EH (cell line): Measurements from ENCODE around the gene FRMD4A.
A peak's percentile ranks its signal among the peaks of the same experiment; 100 is the strongest.

Experiments used
- DNase-seq: peaks from one replicate; pipeline ENCODE4 v3.0.0-alpha.2; 2015; ENCODE audit warnings: low read depth

FRMD4A gene

GRCh38 chr10:13720699-13721098, 610.0 kb downstream of the FRMD4A start:
- DNase-seq = no peak

GRCh38 chr10:13719425-13719824, 611.3 kb downstream of the FRMD4A start:
- no peak for DNase-seq

DNA sequence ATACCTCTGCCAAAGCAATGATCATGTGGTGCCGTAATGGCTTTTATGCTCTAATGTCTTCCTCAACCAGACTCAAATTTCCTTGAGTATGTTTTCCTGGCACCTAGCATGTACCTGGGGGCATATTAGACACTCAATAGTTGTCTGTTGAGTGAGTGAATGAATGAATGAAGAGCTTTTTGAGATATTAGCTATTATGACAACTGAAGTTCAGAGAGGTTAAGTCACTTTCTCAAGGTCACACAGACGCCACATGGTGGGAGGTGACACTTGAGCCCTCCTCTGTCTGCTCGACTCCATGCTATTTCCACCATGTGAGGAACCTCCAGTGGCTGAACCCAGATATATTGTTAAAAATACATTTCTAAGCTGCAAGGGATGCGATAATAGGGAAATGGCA, 611.9 kb downstream of the FRMD4A start:
- no peak for DNase-seq

GRCh38 chr10:13717936-13718772, 612.6 kb downstream of the FRMD4A start:
- DNase-seq = peak; percentile 90

GRCh38 chr10:13717571-13717935, 613.2 kb downstream of the FRMD4A start:
- DNase-seq = no peak

- DNase-seq = peak; percentile 93
Observed at GRCh38 chr10:13716081-13717071, 614.3 kb downstream of the FRMD4A start.

GRCh38 chr10:13715596-13715995, 615.1 kb downstream of the FRMD4A start:
- peak; percentile 15 for DNase-seq

DNA sequence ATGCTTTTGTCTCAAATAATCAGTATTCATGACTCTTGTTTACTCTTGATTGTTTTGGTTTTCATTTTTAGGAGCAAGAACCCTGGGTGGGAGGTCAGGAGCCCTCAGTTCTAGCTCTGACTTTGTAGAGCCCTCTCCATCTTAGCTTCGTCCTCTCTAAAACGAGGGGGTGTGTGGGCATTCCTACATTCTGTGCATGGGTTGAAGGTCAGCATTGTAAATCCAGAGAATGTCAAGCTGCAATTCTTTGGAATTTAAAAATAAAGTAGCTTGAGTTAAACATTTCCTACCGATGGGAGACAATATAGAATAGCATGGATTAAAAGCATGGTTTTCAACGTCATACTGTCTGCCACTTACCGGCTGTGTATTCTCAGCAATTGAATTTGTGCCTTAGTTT, 615.6 kb downstream of the FRMD4A start:
- peak; percentile 24 for DNase-seq

DNA sequence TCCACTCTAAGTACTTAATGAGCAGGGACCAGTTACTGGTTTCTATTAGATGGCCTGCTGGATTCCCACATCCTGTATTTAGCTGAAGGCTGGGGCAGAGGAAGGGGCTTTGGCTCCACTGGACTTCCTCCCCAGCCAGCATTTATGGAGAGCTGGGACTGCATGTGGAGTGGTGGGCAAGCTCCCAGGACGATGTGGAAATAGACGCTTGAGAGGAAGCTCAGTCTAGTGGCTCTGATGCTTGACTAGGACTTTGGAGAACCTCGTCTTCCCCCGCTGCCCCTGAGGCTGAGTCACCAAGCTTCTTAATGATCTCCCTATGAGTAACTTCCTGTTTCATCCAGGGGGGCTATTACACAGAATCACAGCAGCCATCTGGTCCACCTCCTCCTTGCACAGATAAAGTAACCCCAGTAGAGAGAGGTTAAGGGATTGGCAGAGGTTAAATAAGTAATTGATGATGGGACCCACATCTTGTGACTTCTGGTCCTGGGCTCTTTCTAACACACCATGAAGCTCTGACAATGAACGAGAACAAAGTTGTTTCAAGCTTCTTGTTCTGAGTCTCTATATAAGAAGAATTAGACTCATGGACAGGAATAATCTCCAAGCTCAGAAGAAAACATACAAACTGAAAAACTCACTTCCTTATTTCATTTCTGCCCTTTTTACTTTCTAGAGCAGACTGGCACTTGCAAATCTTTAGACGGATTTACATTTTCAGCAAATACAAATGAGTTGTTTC, 617.7 kb downstream of the FRMD4A start:
- peak; percentile 99 for DNase-seq

- no peak for DNase-seq
Observed at GRCh38 chr10:13712476-13712836, 618.3 kb downstream of the FRMD4A start.

DNA sequence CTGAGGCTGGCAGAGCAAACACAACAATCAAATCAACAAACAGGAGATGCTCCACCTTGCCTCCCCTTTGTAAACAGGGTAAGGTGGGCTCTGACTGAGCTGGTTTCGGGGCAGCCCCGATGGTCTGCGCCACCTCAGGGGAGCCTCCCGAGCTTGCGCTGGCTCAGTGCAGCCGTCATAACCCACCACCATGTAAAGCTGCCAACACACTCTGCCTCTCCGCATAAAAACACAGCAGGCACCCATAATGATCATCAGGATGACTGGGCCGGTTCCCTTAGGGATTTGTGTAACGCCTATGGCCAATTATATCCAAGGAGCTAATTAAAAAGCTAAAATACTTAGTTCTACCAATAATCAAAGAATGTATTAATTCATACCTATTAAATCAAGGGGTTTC, 619.4 kb downstream of the FRMD4A start:
- no peak for DNase-seq

GRCh38 chr10:13709931-13710650, 620.6 kb downstream of the FRMD4A start:
- peak; percentile 38 for DNase-seq

GRCh38 chr10:13708256-13708990, 622.3 kb downstream of the FRMD4A start:
- peak; percentile 77 for DNase-seq

DNA sequence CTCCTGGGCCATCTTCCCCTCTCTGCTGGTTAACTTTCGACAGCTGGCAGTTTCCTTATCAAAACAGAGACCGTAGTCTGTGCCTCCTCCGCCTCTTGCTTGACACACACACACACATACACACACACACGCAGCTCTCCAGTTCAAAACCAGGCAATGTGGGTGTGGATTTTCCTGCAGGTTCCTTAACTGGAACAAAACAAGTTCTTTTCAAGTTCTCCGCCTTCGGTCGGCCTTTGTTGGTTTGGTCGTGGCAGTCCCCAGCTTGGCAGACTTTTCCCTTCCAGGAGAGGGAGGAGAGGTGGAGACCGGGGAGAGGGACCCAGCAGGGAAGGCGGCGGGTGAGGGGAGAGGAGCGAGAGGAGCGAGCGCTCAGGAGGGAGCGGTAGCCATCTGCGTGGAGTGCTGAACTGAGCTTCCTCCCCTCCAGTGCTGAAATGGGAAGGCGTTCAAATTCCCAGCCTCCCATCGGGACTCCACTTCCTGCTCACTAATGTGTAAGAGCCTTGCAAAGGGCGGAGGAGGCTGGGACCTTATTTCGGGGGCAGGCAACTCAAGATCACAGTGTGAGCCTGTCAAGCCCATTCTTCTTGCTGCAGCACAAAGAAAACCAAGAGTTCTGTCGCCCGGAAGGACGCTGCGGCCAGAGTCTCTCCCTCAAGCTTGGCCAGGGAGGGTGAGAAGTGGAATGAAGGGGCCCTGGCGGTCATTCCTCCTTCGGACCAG, 623.4 kb downstream of the FRMD4A start:
- DNase-seq = peak; percentile 96

GRCh38 chr10:13706604-13707003, 624.1 kb downstream of the FRMD4A start:
- DNase-seq = no peak

- DNase-seq = no peak
Observed at GRCh38 chr10:13706175-13706574, 624.5 kb downstream of the FRMD4A start.

DNA sequence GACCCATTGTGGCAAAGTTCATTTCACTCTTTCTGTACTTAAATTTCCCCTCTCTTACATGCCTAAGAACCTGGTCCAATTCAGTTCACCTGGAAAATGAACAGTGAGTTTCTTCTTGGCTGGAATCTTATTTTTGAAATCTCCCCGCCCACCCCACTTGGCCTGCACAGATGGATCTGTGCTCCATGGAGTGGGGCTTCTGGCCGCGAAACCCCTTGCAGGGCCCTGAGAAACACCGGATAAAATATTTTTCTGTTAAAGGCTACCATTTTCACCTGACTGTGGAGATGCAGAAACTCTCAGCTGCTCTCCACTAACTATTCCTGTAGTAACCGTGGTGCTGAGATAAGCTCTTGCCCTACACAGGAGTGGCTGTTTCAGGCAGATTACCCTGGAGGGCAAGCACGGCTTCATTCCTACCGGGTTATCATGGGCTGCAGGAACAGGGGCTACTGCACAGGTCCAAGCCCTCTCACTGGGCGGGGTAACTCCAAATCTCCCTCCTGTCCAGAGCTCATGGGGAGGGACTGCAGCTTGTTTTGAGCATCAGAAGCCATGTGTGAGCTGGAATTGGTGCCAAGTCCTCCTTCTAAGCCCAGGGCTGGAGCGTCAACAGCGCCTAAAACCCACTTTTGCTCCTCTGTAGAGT, 625.1 kb downstream of the FRMD4A start:
- no peak for DNase-seq

- no peak for DNase-seq
Observed at GRCh38 chr10:13704964-13705363, 625.8 kb downstream of the FRMD4A start.

GRCh38 chr10:13703997-13704536, 626.7 kb downstream of the FRMD4A start:
- no peak for DNase-seq
